IMR-90 (cell line): Measurements from ENCODE around the gene TRAF3. TPM values are rescaled to one million over a fixed set of nuclear protein-coding genes. Genes with fewer than 3 reads are reported as not detected.

Experiments
- ATAC-seq: fragments of 200-7000 bp; cut with Tn5 transposase; 2 replicates; pipeline ENCODE4 v1.9.1; 2020; ENCODE audit warnings: low read depth, mild to moderate bottlenecking, moderate library complexity
- BruUV-seq: library from RNA; stranded (reverse); fragments of 400-500 nt; replicated peaks from 2 replicates; lab custom pipeline; 2021; lab: Mats Ljungman, UMichigan
- CTCF ChIA-PET: fragments of 300-600 bp; formaldehyde crosslinking; extraction: SDS; loops from one replicate; lab custom pipeline; 2021; ENCODE audit warnings: antibody characterized with exemption; lab: Yijun Ruan, JAX
- POLR2A ChIA-PET: fragments of 300-600 bp; sonication (Branson Sonifier 250); formaldehyde crosslinking; loops from one replicate; lab custom pipeline; 2022; ENCODE audit warnings: antibody characterized with exemption; ENCODE audit not compliant: unreplicated experiment; lab: Charles Lee
- DNase-seq: peaks from one replicate; pipeline ENCODE4 v3.0.0; 2013
- H2AFZ ChIP-seq: replicated peaks from 2 replicates; pipeline ENCODE3; 2013; ENCODE audit warnings: low read length, mild to moderate bottlenecking; ENCODE audit not compliant: poor library complexity
- H2AK5ac ChIP-seq: 2 replicates; pipeline ENCODE4 v1.6.1; 2013; ENCODE audit warnings: low read depth, low read length, inconsistent platforms
- H2AK9ac ChIP-seq: replicated peaks from 2 replicates; pipeline ENCODE3; 2013; ENCODE audit warnings: mild to moderate bottlenecking, low read depth, low read length, moderate library complexity; ENCODE audit not compliant: poor library complexity
- H2BK120ac ChIP-seq: 2 replicates; pipeline ENCODE4 v1.6.1; 2013; ENCODE audit warnings: low read depth, low read length, inconsistent platforms
- H2BK15ac ChIP-seq: 3 replicates; pipeline ENCODE4 v1.6.1; 2013; ENCODE audit warnings: low read depth, low read length, inconsistent platforms
- H2BK20ac ChIP-seq: 2 replicates; pipeline ENCODE4 v1.6.1; 2013; ENCODE audit warnings: low read depth, mild to moderate bottlenecking, inconsistent platforms, low read length, moderate library complexity
- H2BK5ac ChIP-seq: 2 replicates; pipeline ENCODE4 v1.6.1; 2013; ENCODE audit warnings: mild to moderate bottlenecking, low read depth, low read length, inconsistent platforms; ENCODE audit not compliant: poor library complexity, severe bottlenecking
- H3K14ac ChIP-seq: replicated peaks from 2 replicates; pipeline ENCODE4 v1.6.1; 2013; ENCODE audit warnings: low read depth, low read length, inconsistent platforms
- H3K18ac ChIP-seq: 2 replicates; pipeline ENCODE4 v1.6.1; 2013; ENCODE audit warnings: low read depth, low read length, control low read depth
- H3K23ac ChIP-seq: 2 replicates; pipeline ENCODE4 v1.6.1; 2013; ENCODE audit warnings: low read depth, low read length, inconsistent platforms
- H3K27ac ChIP-seq: 2 replicates; pipeline ENCODE4 v1.5.1; 2013; ENCODE audit warnings: mild to moderate bottlenecking, control low read depth, low read length; ENCODE audit not compliant: insufficient read depth
- H3K27me3 ChIP-seq: 2 replicates; pipeline ENCODE4 v1.6.1; 2013; ENCODE audit warnings: low read length; ENCODE audit not compliant: control insufficient read depth, insufficient read depth
- H3K36me3 ChIP-seq: 2 replicates; pipeline ENCODE4 v1.6.1; 2013; ENCODE audit warnings: low read length, mixed read lengths; ENCODE audit not compliant: control insufficient read depth, insufficient read depth
- H3K4ac ChIP-seq: 2 replicates; pipeline ENCODE4 v1.6.1; 2013; ENCODE audit warnings: low read depth, low read length, inconsistent platforms
- H3K4me1 ChIP-seq: 2 replicates; pipeline ENCODE4 v1.6.1; 2013; ENCODE audit warnings: low read length, mixed read lengths; ENCODE audit not compliant: control insufficient read depth, insufficient read depth
- H3K4me2 ChIP-seq: 2 replicates; pipeline ENCODE4 v1.6.1; 2013; ENCODE audit warnings: low read depth, mild to moderate bottlenecking, control low read depth, low read length, moderate library complexity
- H3K4me3 ChIP-seq: 2 replicates; pipeline ENCODE4 v1.5.1; 2013; ENCODE audit warnings: low read depth, mild to moderate bottlenecking, control low read depth, low read length, moderate library complexity; ENCODE audit not compliant: insufficient read depth
- H3K56ac ChIP-seq: 2 replicates; pipeline ENCODE4 v1.6.1; 2013; ENCODE audit warnings: low read length, inconsistent platforms; ENCODE audit not compliant: insufficient read depth; ENCODE audit errors: extremely low read depth
- H3K79me1 ChIP-seq, 2 experiments: 2 replicates each; pipeline ENCODE4 v1.6.1; 2013; ENCODE audit warnings: low read length in 2 of 2, inconsistent platforms in 1 of 2, low read depth in 1 of 2
- H3K9ac ChIP-seq: 2 replicates; pipeline ENCODE4 v1.6.1; 2013; ENCODE audit warnings: low read depth, low read length, control low read depth
- H3K9me1 ChIP-seq: 2 replicates; pipeline ENCODE4 v1.6.1; 2013; ENCODE audit warnings: low read length, inconsistent platforms; ENCODE audit not compliant: insufficient read depth
- H3K9me3 ChIP-seq: 2 replicates; pipeline ENCODE4 v1.6.1; 2013; ENCODE audit warnings: low read length; ENCODE audit not compliant: control insufficient read depth, insufficient read depth
- H4K20me1 ChIP-seq: 2 replicates; pipeline ENCODE4 v1.6.1; 2013; ENCODE audit warnings: low read length, inconsistent platforms; ENCODE audit not compliant: insufficient read depth
- H4K5ac ChIP-seq: 2 replicates; pipeline ENCODE4 v1.6.1; 2013; ENCODE audit warnings: mild to moderate bottlenecking, low read depth, low read length, control low read depth
- H4K8ac ChIP-seq, 2 experiments: 2 replicates each; pipeline ENCODE4 v1.6.1; 2013; ENCODE audit warnings: low read depth in 2 of 2, low read length in 2 of 2, control low read depth in 1 of 2, inconsistent platforms in 1 of 2
- H4K91ac ChIP-seq: 2 replicates; pipeline ENCODE4 v1.6.1; 2013; ENCODE audit warnings: low read depth, low read length, inconsistent platforms; ENCODE audit not compliant: insufficient read depth
- BHLHE40 ChIP-seq: fragments of 150-350 bp; IDR thresholded peaks from 2 replicates; pipeline ENCODE4 v1.6.1; 2016; ENCODE audit warnings: mild to moderate bottlenecking, low read depth, low read length
- CEBPB ChIP-seq: IDR thresholded peaks from 2 replicates; pipeline ENCODE4 v1.6.1; 2012; ENCODE audit warnings: low read depth, low read length, improper control_type of control experiment
- CHD1 ChIP-seq: IDR thresholded peaks from 2 replicates; pipeline ENCODE4 v1.6.1; 2012; ENCODE audit warnings: low read depth, low read length, improper control_type of control experiment
- CTCF ChIP-seq: conservative IDR thresholded peaks from 2 replicates; pipeline ENCODE4 v1.5.1; 2012; ENCODE audit warnings: mild to moderate bottlenecking, low read depth, low read length, improper control_type of control experiment
- FOS ChIP-seq: fragments of 150-350 bp; IDR thresholded peaks from 2 replicates; pipeline ENCODE4 v1.6.1; 2016; ENCODE audit warnings: low read depth, low read length
- MAFK ChIP-seq: IDR thresholded peaks from 2 replicates; pipeline ENCODE4 v1.6.1; 2012; ENCODE audit warnings: low read depth, low read length, improper control_type of control experiment
- MXI1 ChIP-seq: IDR thresholded peaks from 2 replicates; pipeline ENCODE4 v1.6.1; 2012; ENCODE audit warnings: low read depth, mild to moderate bottlenecking, low read length, moderate library complexity, borderline replicate concordance
- NFE2L2 ChIP-seq: fragments of 150-350 bp; IDR thresholded peaks from 2 replicates; pipeline ENCODE4 v1.6.1; 2016; ENCODE audit warnings: low read depth, mild to moderate bottlenecking, low read length
- RCOR1 ChIP-seq: IDR thresholded peaks from 2 replicates; pipeline ENCODE4 v1.6.1; 2012; ENCODE audit warnings: mild to moderate bottlenecking, low read length, improper control_type of control experiment; ENCODE audit not compliant: insufficient replicate concordance
- RFX5 ChIP-seq: IDR thresholded peaks from 2 replicates; pipeline ENCODE4 v1.8.0; 2012; ENCODE audit warnings: low read depth, mild to moderate bottlenecking, low read length, moderate library complexity
- SMC3 ChIP-seq: fragments of 150-350 bp; IDR thresholded peaks from 2 replicates; pipeline ENCODE4 v1.6.1; 2016; ENCODE audit warnings: low read depth, mild to moderate bottlenecking, antibody characterized with exemption, low read length, moderate library complexity
- USF2 ChIP-seq: fragments of 150-350 bp; IDR thresholded peaks from 2 replicates; pipeline ENCODE4 v1.6.1; 2017; ENCODE audit warnings: mild to moderate bottlenecking, antibody characterized with exemption, low read length, low read depth
- WGBS, 2 experiments: methylation state at CpG; one replicate each; pipeline versions ENCODE4 v1.1.5 to v1.1.7; 2013; ENCODE audit warnings: missing lambda C conversion rate in 2 of 2; ENCODE audit not compliant: insufficient read length in 1 of 2; ENCODE audit errors: extremely low coverage in 2 of 2; 5-methylcytosine and 5-hydroxymethylcytosine counted together
- dilution Hi-C: fragments of 300-500 bp; cut with HindIII; formaldehyde crosslinking; loops from one replicate; pipeline ENCODE4 v1.14.3; 2018; ENCODE audit warnings: low sequenced_read_pairs; ENCODE audit not compliant: unreplicated experiment
- in situ Hi-C: fragments of 300-500 bp; cut with MboI; formaldehyde crosslinking; loops from 3 replicates; pipeline ENCODE4 v1.14.3; 2019; ENCODE audit warnings: low sequenced_read_pairs, inconsistent platforms, mixed read lengths
- intact Hi-C: fragments of 100-400 bp; cut with micrococcal nuclease; formaldehyde crosslinking; loops from 2 replicates; pipeline ENCODE4 v1.10.0; 2022
- polyA plus RNA-seq, 3 experiments: library from polyadenylated mRNA; depleted of rRNA; stranded (reverse); fragments of >200 nt; gene quantifications; 2 replicates each; pipeline ENCODE4 v1.2.3, GENCODE V29; 2012; ENCODE audit warnings: low replicate concordance in 1 of 3
- total RNA-seq: library from RNA; depleted of rRNA; stranded (reverse); fragments of >200 nt; gene quantifications from 2 replicates; pipeline ENCODE4 v1.2.3, GENCODE V29; 2012

The TRAF3 gene
- total and polyA plus RNA-seq, 2 of the 4 experiments (the other 2 are of a cell fraction) = 21.2 to 25.3 TPM

- 100% methylated on average over 5 of the region's 13 CpGs; no CpG with 5 or more reads in 1 of the 2 experiments for WGBS, 2 experiments
- no peak overlapping the region for H3K23ac ChIP-seq
- no TSS peak for BruUV-seq
- H2AK5ac ChIP-seq = no peak overlapping the region
- H2BK15ac ChIP-seq = no peak overlapping the region
- H2AFZ ChIP-seq = no peak overlapping the region
- CTCF ChIA-PET = no interaction called here
- peaks cover 18% of the 10 kb centered on the region for H3K36me3 ChIP-seq
- TF ChIP-seq NFE2L2 (no peak), CEBPB (no peak), USF2 (no peak), CTCF (no peak), FOS (no peak), SMC3 (no peak), MXI1 (no peak), RCOR1 (no peak), MAFK (no peak), CHD1 (no peak), RFX5 (no peak), BHLHE40 (no peak)
- no peak overlapping the region for H4K8ac ChIP-seq
- dilution Hi-C loops = no loop called here
- no peaks in the 10 kb centered on the region for H3K27me3 ChIP-seq
- no peaks in the 10 kb centered on the region; the same call in 1 of the 2 replicates for H4K20me1 ChIP-seq
- no peak overlapping the region for H3K27ac ChIP-seq
- no peaks in the 10 kb centered on the region for H3K4me1 ChIP-seq
- H3K4me2 ChIP-seq = no peak overlapping the region
- H3K4me3 ChIP-seq = no peak overlapping the region
- no peak overlapping the region for H3K56ac ChIP-seq
- ATAC-seq (no peak), DNase-seq (no peak)
- no peak overlapping the region for H4K5ac ChIP-seq
- H2BK120ac ChIP-seq = no peak overlapping the region
- H3K9me3 ChIP-seq = no peaks in the 10 kb centered on the region
- peaks cover 7% of the 10 kb centered on the region; the same call in 1 of the 2 replicates for H3K9me1 ChIP-seq
- no peak overlapping the region for H2BK20ac ChIP-seq
- H3K18ac ChIP-seq = no peak overlapping the region
- no peak overlapping the region for H3K14ac ChIP-seq
- H4K91ac ChIP-seq = no peak overlapping the region
- POLR2A ChIA-PET = interaction anchor here (0.6 kb wide), 2 partner anchors 77 to 118 kb away, joined by 3 to 5 read pairs; no protein-coding TSS in a partner anchor
- H3K9ac ChIP-seq = no peak overlapping the region
- no peak overlapping the region for H2BK5ac ChIP-seq
- intact Hi-C loops = no loop called here
- H3K79me1 ChIP-seq = peaks cover 0 to 4% of the 10 kb centered on the region in 2 experiments; a peak in 1 of 4 replicates
- H3K4ac ChIP-seq = no peak overlapping the region
- no peak overlapping the region for H2AK9ac ChIP-seq
- in situ Hi-C loops = no loop called here
Observed at GRCh38 chr14:102731871-102732800, 45.1 kb upstream of the TRAF3 start.
